ENCODE results near the gene ELOVL1. TPM values are rescaled to one million over a fixed set of nuclear protein-coding genes. Genes with fewer than 3 reads are reported as not detected.

The ELOVL1 gene
- total RNA-seq, 3 donors from 2014 or later = 45.9 to 60.6 (median 55.5) TPM

GRCh38 chr1:43388613-43389012 lies 20.8 kb upstream of the ELOVL1 start:
- Histone ChIP-seq H3K9me3 (no peaks in the 10 kb centered on the region), H3K27ac (peak overlapping the region; percentile 87 to 89), H3K27me3 (no peaks in the 10 kb centered on the region), H3K36me3 (peaks cover 19% of the 10 kb centered on the region), H3K4me3 (peak overlapping the region; percentile 78 to 88 (median 86)), H3K4me1 (peaks cover 10 to 17% of the 10 kb centered on the region in 2 donors)
- TF ChIP-seq POLR2A (IDR thresholded peaks at IDR 0.05) (no peak), CTCF (IDR thresholded peaks at IDR 0.05) (no peak), POLR2AphosphoS5 (IDR thresholded peaks at IDR 0.05) (no peak)
- intact Hi-C loops (cut with DNase I; ENCODE audit: low total_unique reads) = no loop called here
- no peak for DNase-seq (ENCODE audit: low spot score in 2 of 2)

GRCh38 chr1:43387976-43388599 lies 20.3 kb upstream of the ELOVL1 start:
- DNase-seq (ENCODE audit: low spot score in 2 of 2) = no peak
- TF ChIP-seq POLR2AphosphoS5 (IDR thresholded peaks at IDR 0.05) = no peak
- TF ChIP-seq CTCF (IDR thresholded peaks at IDR 0.05) = no peak
- no peak for TF ChIP-seq POLR2A (IDR thresholded peaks at IDR 0.05)
- Histone ChIP-seq H3K27ac (peak overlapping the region in 1 of 2 donors; percentile 87), H3K9me3 (no peaks in the 10 kb centered on the region), H3K4me1 (peaks cover 10 to 17% of the 10 kb centered on the region in 2 donors), H3K4me3 (peak overlapping the region in 2 of 3 donors; percentile 78 to 88), H3K36me3 (peaks cover 19% of the 10 kb centered on the region), H3K27me3 (no peaks in the 10 kb centered on the region)
- intact Hi-C loops (cut with DNase I; ENCODE audit: low total_unique reads) = no loop called here

- intact Hi-C loops (cut with DNase I; ENCODE audit: low total_unique reads) = no loop called here
- no peak for TF ChIP-seq POLR2AphosphoS5 (IDR thresholded peaks at IDR 0.05)
- no peak for TF ChIP-seq CTCF (IDR thresholded peaks at IDR 0.05)
- TF ChIP-seq POLR2A (IDR thresholded peaks at IDR 0.05) = no peak
Measured at GRCh38 chr1:43386676-43387075, 18.9 kb upstream of the ELOVL1 start.

GRCh38 chr1:43383449-43383848 lies 15.6 kb upstream of the ELOVL1 start:
- Histone ChIP-seq H3K4me3 (no peak overlapping the region), H3K27ac (no peak overlapping the region), H3K4me1 (peaks cover 0 to 3% of the 10 kb centered on the region in 2 donors), H3K36me3 (peaks cover 19% of the 10 kb centered on the region), H3K9me3 (no peaks in the 10 kb centered on the region), H3K27me3 (no peaks in the 10 kb centered on the region)
- intact Hi-C loops (cut with DNase I; ENCODE audit: low total_unique reads) = loop anchor here (1.0 kb wide), 1 partner anchor 44 kb away; no protein-coding TSS in a partner anchor
- no peak for DNase-seq (ENCODE audit: low spot score in 2 of 2)
- TF ChIP-seq POLR2A (IDR thresholded peaks at IDR 0.05) = no peak
- peak in 2 of 3 donors; percentile 10 to 11 for TF ChIP-seq CTCF (IDR thresholded peaks at IDR 0.05)

More at GRCh38 chr1:43386676-43387075, 18.9 kb upstream of the ELOVL1 start:
- no peaks in the 10 kb centered on the region for H3K27me3 ChIP-seq
- DNase-seq (ENCODE audit: low spot score in 2 of 2) = no peak
- no peaks in the 10 kb centered on the region for H3K9me3 ChIP-seq
- H3K4me3 ChIP-seq = no peak overlapping the region
- peaks cover 10 to 17% of the 10 kb centered on the region in 2 donors for H3K4me1 ChIP-seq
- H3K27ac ChIP-seq = no peak overlapping the region
- peaks cover 19% of the 10 kb centered on the region for H3K36me3 ChIP-seq

GRCh38 chr1:43382027-43382779 lies 14.4 kb upstream of the ELOVL1 start:
- Histone ChIP-seq H3K27me3 (no peaks in the 10 kb centered on the region), H3K9me3 (no peaks in the 10 kb centered on the region), H3K27ac (no peak overlapping the region), H3K4me1 (no peaks in the 10 kb centered on the region), H3K4me3 (no peak overlapping the region), H3K36me3 (peaks cover 19% of the 10 kb centered on the region)
- TF ChIP-seq CTCF (IDR thresholded peaks at IDR 0.05) = no peak
- TF ChIP-seq POLR2AphosphoS5 (IDR thresholded peaks at IDR 0.05) = no peak
- no peak for TF ChIP-seq POLR2A (IDR thresholded peaks at IDR 0.05)
- intact Hi-C loops (cut with DNase I; ENCODE audit: low total_unique reads) = no loop called here
- no peak for DNase-seq (ENCODE audit: low spot score in 2 of 2)

Measured in breast epithelium (tissue), 4 donors.